K562 (cell line): Measurements from ENCODE around the gene NOD1. TPM values are rescaled to one million over a fixed set of nuclear protein-coding genes. Genes with fewer than 3 reads are reported as not detected.

Experiments
- BRD9 ChIP-seq: fragments of 450-650 bp; IDR thresholded peaks from 2 replicates; pipeline ENCODE4 v1.6.1; 2018; ENCODE audit warnings: low read depth; ENCODE audit not compliant: partially characterized antibody
- CBX5 ChIP-seq: IDR thresholded peaks from 2 replicates; pipeline ENCODE4 v1.6.1; 2014; ENCODE audit warnings: low read depth, borderline replicate concordance
- CHD2 ChIP-seq: IDR thresholded peaks from 2 replicates; pipeline ENCODE4 v1.6.1; 2011; ENCODE audit warnings: low read depth, low read length
- FOS ChIP-seq: IDR thresholded peaks from 3 replicates; pipeline ENCODE4 v1.6.1; 2011; ENCODE audit not compliant: insufficient read length; ENCODE audit errors: extremely low read depth
- FOSL1 ChIP-seq: fragments of 200-800 bp; sonication (Bioruptor generic); conservative IDR thresholded peaks from 2 replicates; pipeline ENCODE4 v1.6.1; 2016; ENCODE audit warnings: missing genetic modification characterization, missing compliant biosample characterization
- FOXA1 ChIP-seq: fragments of 450-650 bp; IDR thresholded peaks from 2 replicates; pipeline ENCODE4 v1.6.1; 2016; ENCODE audit warnings: mild to moderate bottlenecking, borderline replicate concordance
- GTF2F1 ChIP-seq: IDR thresholded peaks from 2 replicates; pipeline ENCODE4 v1.6.1; 2011; ENCODE audit warnings: low read depth, low read length, improper control_type of control experiment
- KLF6 ChIP-seq: fragments of 250-450 bp; sonication (Bioruptor Pico); IDR thresholded peaks from 2 replicates; pipeline ENCODE4 v1.4.0; 2020; ENCODE audit warnings: mild to moderate bottlenecking, moderate library complexity, borderline replicate concordance
- NCOA2 ChIP-seq, 2 experiments: fragments of 450-650 bp; IDR thresholded peaks; 2 replicates each; pipeline ENCODE4 v1.6.1; 2018; ENCODE audit warnings: mild to moderate bottlenecking in 2 of 2, moderate library complexity in 1 of 2; ENCODE audit not compliant: partially characterized antibody in 2 of 2
- NR0B1 ChIP-seq: fragments of 450-650 bp; IDR thresholded peaks from one replicate; pipeline ENCODE4 v1.6.1; 2018; ENCODE audit warnings: mild to moderate bottlenecking, moderate library complexity; ENCODE audit not compliant: partially characterized antibody
- PHB ChIP-seq: fragments of 250-450 bp; sonication (Bioruptor Pico); IDR thresholded peaks from 2 replicates; pipeline ENCODE4 v1.5.0; 2021
- PPARD ChIP-seq: fragments of 250-450 bp; sonication (Bioruptor Pico); IDR thresholded peaks from 2 replicates; pipeline ENCODE4 v1.8.0; 2022; ENCODE audit warnings: inconsistent platforms, mild to moderate bottlenecking, moderate library complexity
- PYGO2 ChIP-seq: fragments of 450-650 bp; IDR thresholded peaks from 2 replicates; pipeline ENCODE4 v1.6.1; 2016; ENCODE audit warnings: mild to moderate bottlenecking, missing genetic modification characterization, moderate library complexity, missing compliant biosample characterization
- SAFB2 ChIP-seq: fragments of 200-400 bp; formaldehyde crosslinking; IDR thresholded peaks from 2 replicates; pipeline ENCODE4 v1.6.1; 2018; ENCODE audit warnings: borderline replicate concordance, low read length, low read depth, moderate library complexity; ENCODE audit not compliant: severe bottlenecking
- SRSF3 ChIP-seq: fragments of 200-400 bp; formaldehyde crosslinking; IDR thresholded peaks from 2 replicates; pipeline ENCODE4 v1.6.1; 2016; ENCODE audit warnings: mild to moderate bottlenecking, low read length, moderate library complexity; ENCODE audit not compliant: insufficient read depth
- TGIF2 ChIP-seq: sonication (generic); formaldehyde crosslinking; IDR thresholded peaks from 2 replicates; pipeline ENCODE4 v1.8.1; 2022; ENCODE audit warnings: mild to moderate bottlenecking, missing genetic modification reagents, moderate library complexity
- ZBTB26 ChIP-seq: fragments of 450-650 bp; formaldehyde crosslinking; IDR thresholded peaks from 2 replicates; pipeline ENCODE4 v1.4.0; 2022; ENCODE audit warnings: missing genetic modification characterization
- ZMIZ1 ChIP-seq, 2 experiments: fragments of 150-350 bp in 1 of 2; IDR thresholded peaks; 2 replicates each; pipeline ENCODE4 v1.6.1; 2012 to 2016; ENCODE audit warnings: low read depth in 2 of 2, low read length in 2 of 2, mild to moderate bottlenecking in 1 of 2, moderate library complexity in 1 of 2
- ZNF24 ChIP-seq: fragments of 450-650 bp; IDR thresholded peaks from 2 replicates; pipeline ENCODE4 v1.6.1; 2016
- ZNF551 ChIP-seq: fragments of 250-450 bp; sonication (Bioruptor Pico); IDR thresholded peaks from 2 replicates; pipeline ENCODE4 v1.5.0; 2021; ENCODE audit warnings: mild to moderate bottlenecking, moderate library complexity
- ZNF780A ChIP-seq: fragments of 250-450 bp; sonication (Bioruptor Pico); IDR thresholded peaks from 2 replicates; pipeline ENCODE4 v1.5.0; 2021; ENCODE audit warnings: mild to moderate bottlenecking
- polyA plus RNA-seq, 8 experiments: library from polyadenylated mRNA; depleted of rRNA in 4 of 8; stranded (reverse) in 5 of 8; unstranded in 3 of 8; fragments of >200 nt; fragmentation: Nextera tagmentation in 2 of 8; fragmentation: Illumina TruSeq in 1 of 8; extraction: Ambion mirVana in 2 of 8; extraction: Trizol in 1 of 8; gene quantifications; 2 replicates each; pipeline versions ENCODE4 v1.2.1 to v1.2.3, GENCODE V29; 2011 to 2014; ENCODE audit warnings: inconsistent platforms in 1 of 8, missing spikeins in 1 of 8
- total RNA-seq, 7 experiments: library from RNA; depleted of rRNA in 6 of 7; stranded (reverse); fragments of >200 nt in 6 of 7; fragmentation: Illumina TruSeq in 2 of 7; extraction: Trizol in 2 of 7; gene quantifications; 2 replicates each; pipeline versions ENCODE4 v1.2.1 to v1.2.3, GENCODE V29; 2011 to 2021; ENCODE audit warnings: low replicate concordance in 1 of 7
- TF ChIP-seq, protein P1 (sequence below): sonication (generic); formaldehyde crosslinking; IDR thresholded peaks from 2 replicates; pipeline ENCODE4 v1.8.1; 2023; ENCODE audit warnings: mild to moderate bottlenecking, missing genetic modification reagents, moderate library complexity

The NOD1 gene
- total and polyA plus RNA-seq, 9 of the 15 experiments (the other 6 are each of a cell fraction or from before 2014, with no cell fraction given): 0.34 to 7.1 (median 4.7) TPM

DNA sequence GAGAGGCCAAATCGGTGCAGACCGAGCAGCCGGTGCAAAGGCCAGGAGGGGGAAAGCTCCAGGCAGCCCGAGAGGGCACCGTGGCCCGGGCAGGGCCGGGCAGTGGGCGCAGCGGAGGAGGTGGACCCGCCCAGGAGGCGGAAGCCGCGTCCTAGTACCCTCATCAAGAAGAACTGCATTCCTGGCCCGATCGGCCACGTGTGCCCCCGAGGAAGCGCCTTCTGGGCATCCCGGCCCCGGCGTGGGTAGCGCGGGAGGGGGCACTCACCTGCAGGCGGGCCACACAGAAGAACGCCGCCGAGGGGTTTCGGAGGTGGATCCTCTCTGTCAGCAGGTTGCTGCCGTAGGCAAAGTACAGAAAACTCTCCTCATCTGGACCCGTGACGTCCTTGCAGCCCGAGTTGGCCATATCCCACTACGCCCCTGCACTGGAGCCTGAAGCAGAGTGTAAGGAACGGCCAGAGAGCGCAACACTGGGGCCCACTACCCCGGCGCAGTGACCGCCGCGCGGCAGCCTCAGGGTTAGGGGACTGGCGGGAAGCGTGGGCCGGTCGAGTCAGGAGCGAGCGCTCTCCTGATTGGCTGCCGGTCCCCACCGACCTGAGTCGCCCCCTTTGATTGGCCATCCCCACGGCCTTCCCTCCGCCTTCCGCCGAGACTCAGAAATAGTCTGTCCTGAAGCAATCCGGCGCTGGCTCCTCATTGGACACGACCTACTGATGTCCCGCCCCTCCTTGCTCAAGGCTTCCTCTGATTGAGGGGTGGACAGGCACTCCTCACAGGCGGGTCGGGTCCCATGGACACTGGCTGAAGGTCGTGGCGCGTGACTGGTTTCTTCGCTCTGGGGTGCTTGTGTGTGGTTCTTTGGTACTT is 26.0 kb upstream of the NOD1 start, which contains the start of gene GGCT (continued):
- TF ChIP-seq ZMIZ1 (IDR thresholded peaks at IDR 0.05; ENCODE audit: low read depth in 2 of 2, low read length in 2 of 2) (no peak), TGIF2 (CRISPR knock-in tag) (no peak), ZNF780A (no peak), ZNF24 (no peak), FOSL1 (tag) (no peak), NCOA2 (IDR thresholded peaks at IDR 0.05; ENCODE audit: partially characterized antibody in 2 of 2) (no peak), NR0B1 (no peak), KLF6 (CRISPR knock-in tag) (no peak), CBX5 (no peak), ZBTB26 (CRISPR knock-in tag) (no peak), SAFB2 (no peak), PHB (no peak), PPARD (no peak), CHD2 (peak; percentile 77), BRD9 (no peak), ZNF551 (no peak), SRSF3 (no peak), GTF2F1 (no peak; the same call in 1 of the 2 replicates), PYGO2 (tag) (no peak), FOXA1 (no peak), FOS (peak; percentile 91)
- TF ChIP-seq, protein P1, sequence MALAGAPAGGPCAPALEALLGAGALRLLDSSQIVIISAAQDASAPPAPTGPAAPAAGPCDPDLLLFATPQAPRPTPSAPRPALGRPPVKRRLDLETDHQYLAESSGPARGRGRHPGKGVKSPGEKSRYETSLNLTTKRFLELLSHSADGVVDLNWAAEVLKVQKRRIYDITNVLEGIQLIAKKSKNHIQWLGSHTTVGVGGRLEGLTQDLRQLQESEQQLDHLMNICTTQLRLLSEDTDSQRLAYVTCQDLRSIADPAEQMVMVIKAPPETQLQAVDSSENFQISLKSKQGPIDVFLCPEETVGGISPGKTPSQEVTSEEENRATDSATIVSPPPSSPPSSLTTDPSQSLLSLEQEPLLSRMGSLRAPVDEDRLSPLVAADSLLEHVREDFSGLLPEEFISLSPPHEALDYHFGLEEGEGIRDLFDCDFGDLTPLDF (CRISPR knock-in tag): peak; percentile 90
